H9 (cell line): Measurements from ENCODE around the gene YAP1. TPM values are rescaled to one million over a fixed set of nuclear protein-coding genes. Genes with fewer than 3 reads are reported as not detected.

ENCODE experiments used
- DNase-seq: peaks from one replicate; pipeline ENCODE4 v3.0.0-alpha.2; 2017
- H2AFZ ChIP-seq: one replicate; pipeline ENCODE4 v1.6.1; 2013; ENCODE audit warnings: mild to moderate bottlenecking, low read length, control low read depth, moderate library complexity
- H2AK5ac ChIP-seq: 2 replicates; pipeline ENCODE4 v1.6.1; 2013; ENCODE audit warnings: low read length, control low read depth, mixed read lengths; ENCODE audit not compliant: insufficient read length
- H2BK120ac ChIP-seq: one replicate; pipeline ENCODE4 v1.6.1; 2013; ENCODE audit warnings: low read depth, mild to moderate bottlenecking, low read length, control low read depth, inconsistent platforms; ENCODE audit not compliant: poor library complexity, severe bottlenecking
- H2BK12ac ChIP-seq: 2 replicates; pipeline ENCODE4 v1.6.1; 2013; ENCODE audit warnings: low read length, control low read depth, mixed read lengths, low read depth; ENCODE audit not compliant: insufficient read length
- H2BK15ac ChIP-seq: 2 replicates; pipeline ENCODE4 v1.6.1; 2013; ENCODE audit warnings: low read depth, low read length, control low read depth
- H2BK20ac ChIP-seq: one replicate; pipeline ENCODE4 v1.6.1; 2013; ENCODE audit warnings: low read depth, mild to moderate bottlenecking, low read length, control low read depth, inconsistent platforms; ENCODE audit not compliant: poor library complexity, severe bottlenecking
- H2BK5ac ChIP-seq: 2 replicates; pipeline ENCODE4 v1.6.1; 2013; ENCODE audit warnings: low read length, control low read depth, mixed read lengths; ENCODE audit not compliant: insufficient read length
- H3K14ac ChIP-seq: 2 replicates; pipeline ENCODE4 v1.6.1; 2013; ENCODE audit warnings: low read length, control low read depth; ENCODE audit not compliant: insufficient read depth
- H3K18ac ChIP-seq: 2 replicates; pipeline ENCODE4 v1.6.1; 2013; ENCODE audit warnings: low read depth, mild to moderate bottlenecking, mixed read lengths, low read length, control low read depth; ENCODE audit not compliant: insufficient read length
- H3K23ac ChIP-seq: 2 replicates; pipeline ENCODE4 v1.6.1; 2013; ENCODE audit warnings: low read length, control low read depth, mixed read lengths, low read depth; ENCODE audit not compliant: insufficient read length
- H3K23me2 ChIP-seq: 2 replicates; pipeline ENCODE4 v1.6.1; 2013; ENCODE audit warnings: low read depth, mild to moderate bottlenecking, mixed read lengths, low read length, control low read depth; ENCODE audit not compliant: insufficient read length, poor library complexity, severe bottlenecking
- H3K27ac ChIP-seq: 2 replicates; pipeline ENCODE4 v1.5.1; 2013; ENCODE audit warnings: low read length, control low read depth, mixed read lengths, low read depth; ENCODE audit not compliant: insufficient read length
- H3K27me3 ChIP-seq: 2 replicates; pipeline ENCODE4 v1.6.1; 2013; ENCODE audit warnings: low read length, control low read depth, inconsistent platforms; ENCODE audit not compliant: insufficient read depth
- H3K4ac ChIP-seq: 2 replicates; pipeline ENCODE4 v1.6.1; 2013; ENCODE audit warnings: low read depth, mild to moderate bottlenecking, control low read depth, inconsistent platforms, low read length, moderate library complexity
- H3K4me1 ChIP-seq: 2 replicates; pipeline ENCODE4 v1.6.1; 2013; ENCODE audit warnings: low read length, control low read depth, inconsistent platforms; ENCODE audit not compliant: insufficient read depth
- H3K4me2 ChIP-seq: 2 replicates; pipeline ENCODE4 v1.6.1; 2013; ENCODE audit warnings: low read length, control low read depth, mixed read lengths; ENCODE audit not compliant: insufficient read length, insufficient read depth
- H3K56ac ChIP-seq: 2 replicates; pipeline ENCODE4 v1.6.1; 2013; ENCODE audit warnings: low read depth, mild to moderate bottlenecking, mixed read lengths, low read length, control low read depth; ENCODE audit not compliant: insufficient read length
- H3K79me1 ChIP-seq: 2 replicates; pipeline ENCODE4 v1.6.1; 2013; ENCODE audit warnings: low read depth, mild to moderate bottlenecking, moderate library complexity, low read length, control low read depth, inconsistent platforms; ENCODE audit not compliant: insufficient read depth, poor library complexity, severe bottlenecking
- H3K79me2 ChIP-seq: 2 replicates; pipeline ENCODE4 v1.6.1; 2013; ENCODE audit warnings: low read length, control low read depth, inconsistent platforms; ENCODE audit not compliant: insufficient read depth
- H3K9ac ChIP-seq: 2 replicates; pipeline ENCODE4 v1.6.1; 2013; ENCODE audit warnings: low read length, control low read depth, mixed read lengths; ENCODE audit not compliant: insufficient read length; ENCODE audit errors: extremely low read depth
- H3K9me3 ChIP-seq: one replicate; pipeline ENCODE4 v1.6.1; 2013; ENCODE audit warnings: low read depth, low read length, inconsistent platforms; ENCODE audit not compliant: control insufficient read depth
- H3T11ph ChIP-seq: one replicate; pipeline ENCODE4 v1.6.1; 2013; ENCODE audit warnings: mild to moderate bottlenecking, low read length, control low read depth, inconsistent platforms
- H4K20me1 ChIP-seq: one replicate; pipeline ENCODE4 v1.6.1; 2013; ENCODE audit not compliant: control insufficient read depth, insufficient read length, insufficient read depth
- H4K5ac ChIP-seq: 2 replicates; pipeline ENCODE4 v1.6.1; 2013; ENCODE audit warnings: low read depth, mild to moderate bottlenecking, mixed read lengths, low read length, control low read depth; ENCODE audit not compliant: insufficient read length
- H4K8ac ChIP-seq: replicated peaks from 2 replicates; pipeline ENCODE4 v1.6.1; 2013; ENCODE audit warnings: low read length, control low read depth, mixed read lengths, low read depth; ENCODE audit not compliant: insufficient read length
- H4K91ac ChIP-seq: 2 replicates; pipeline ENCODE4 v1.6.1; 2013; ENCODE audit warnings: low read depth, mild to moderate bottlenecking, moderate library complexity, mixed read lengths, low read length, control low read depth; ENCODE audit not compliant: insufficient read length
- H3K27ac Mint-ChIP-seq, 3 experiments: 2 replicates in 2 of 3; 3 replicates in 1 of 3; pipeline ENCODE4 v1.8.0; 2020 to 2021; ENCODE audit warnings: mixed read lengths in 3 of 3, mild to moderate bottlenecking in 1 of 3, moderate library complexity in 1 of 3
- H3K27me3 Mint-ChIP-seq: 2 replicates; pipeline ENCODE4 v1.8.0; 2021; ENCODE audit warnings: low read depth, mild to moderate bottlenecking, moderate library complexity, mixed read lengths
- H3K36me3 Mint-ChIP-seq, 3 experiments: 2 replicates in 2 of 3; 3 replicates in 1 of 3; pipeline ENCODE4 v1.8.0; 2020 to 2021; ENCODE audit warnings: low read depth in 3 of 3, mixed read lengths in 3 of 3; ENCODE audit not compliant: insufficient read depth in 1 of 3
- H3K4me1 Mint-ChIP-seq, 2 experiments: 2 replicates each; pipeline ENCODE4 v1.8.0; 2020; ENCODE audit warnings: mixed read lengths in 2 of 2
- H3K4me3 Mint-ChIP-seq, 2 experiments: 2 replicates in 1 of 2; 3 replicates in 1 of 2; pipeline ENCODE4 v1.8.0; 2020 to 2021; ENCODE audit warnings: mild to moderate bottlenecking in 2 of 2, mixed read lengths in 2 of 2, moderate library complexity in 1 of 2
- H3K9me3 Mint-ChIP-seq, 2 experiments: 2 replicates in 1 of 2; 3 replicates in 1 of 2; pipeline ENCODE4 v1.8.0; 2020; ENCODE audit warnings: mild to moderate bottlenecking in 2 of 2, mixed read lengths in 2 of 2, moderate library complexity in 1 of 2
- WGBS: extraction: QIAGEN DNeasy Blood & Tissue Kit; methylation state at CpG from one replicate; pipeline ENCODE4 v1.1.7; 2013; ENCODE audit warnings: missing lambda C conversion rate, low lambda C conversion rate, mixed read lengths; ENCODE audit not compliant: insufficient read length; ENCODE audit errors: extremely low coverage; 5-methylcytosine and 5-hydroxymethylcytosine counted together
- total RNA-seq: library from RNA; stranded (reverse); gene quantifications from 2 replicates; pipeline ENCODE4 v1.2.1, GENCODE V29; 2021
- TF ChIP-seq, protein P1 (sequence below): fragments of 200-600 bp; sonication (generic); conservative IDR thresholded peaks from 3 replicates; pipeline ENCODE4 v1.8.0; 2021; ENCODE audit warnings: antibody characterized with exemption, mild to moderate bottlenecking

The YAP1 gene
- total RNA-seq, 1 experiment from 2014 or later: 124 TPM

DNA sequence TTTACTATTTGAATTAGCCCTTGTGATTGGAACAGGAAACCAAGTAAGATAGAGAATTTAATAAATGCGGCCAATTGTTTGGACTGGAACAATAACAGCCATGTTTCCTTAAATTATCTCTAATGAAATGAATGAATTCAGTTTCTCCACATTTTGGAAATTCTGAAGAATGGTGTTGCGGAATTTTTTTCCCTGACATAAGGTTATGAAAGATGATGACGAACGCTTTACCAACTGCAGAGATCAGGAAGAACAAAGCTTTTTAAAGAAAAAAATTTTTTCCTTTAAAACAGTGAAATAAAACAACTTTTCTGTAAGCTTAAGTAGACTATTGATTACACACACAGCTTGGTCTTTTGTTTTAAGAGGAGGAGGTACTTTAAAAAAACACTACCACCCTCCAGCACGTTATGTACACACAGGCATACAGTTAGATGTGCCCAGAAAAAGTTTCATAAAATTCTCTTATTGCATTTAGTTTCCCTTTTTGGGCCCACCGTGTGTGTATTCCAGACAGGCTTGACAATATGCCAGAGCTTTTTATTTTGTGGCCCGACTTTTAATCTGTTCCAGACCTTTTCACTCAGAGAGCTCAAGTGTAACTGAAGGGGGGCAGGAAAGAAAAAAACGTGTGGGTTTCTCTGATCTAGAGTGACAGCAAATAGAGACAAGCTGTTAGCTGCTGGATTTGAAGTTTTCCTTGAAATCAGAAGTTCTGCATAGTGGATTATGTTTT, 77.3 kb downstream of the YAP1 start:
- no CpG with 5 or more reads among the region's 8 CpGs for WGBS
- H3K4ac ChIP-seq: no peak overlapping the region
- DNase-seq: no peak
- H3K23me2 ChIP-seq: no peaks in the 10 kb centered on the region
- H4K8ac ChIP-seq: no peak overlapping the region
- no peaks in the 10 kb centered on the region for H3K27me3 ChIP-seq
- TF ChIP-seq, protein P1, sequence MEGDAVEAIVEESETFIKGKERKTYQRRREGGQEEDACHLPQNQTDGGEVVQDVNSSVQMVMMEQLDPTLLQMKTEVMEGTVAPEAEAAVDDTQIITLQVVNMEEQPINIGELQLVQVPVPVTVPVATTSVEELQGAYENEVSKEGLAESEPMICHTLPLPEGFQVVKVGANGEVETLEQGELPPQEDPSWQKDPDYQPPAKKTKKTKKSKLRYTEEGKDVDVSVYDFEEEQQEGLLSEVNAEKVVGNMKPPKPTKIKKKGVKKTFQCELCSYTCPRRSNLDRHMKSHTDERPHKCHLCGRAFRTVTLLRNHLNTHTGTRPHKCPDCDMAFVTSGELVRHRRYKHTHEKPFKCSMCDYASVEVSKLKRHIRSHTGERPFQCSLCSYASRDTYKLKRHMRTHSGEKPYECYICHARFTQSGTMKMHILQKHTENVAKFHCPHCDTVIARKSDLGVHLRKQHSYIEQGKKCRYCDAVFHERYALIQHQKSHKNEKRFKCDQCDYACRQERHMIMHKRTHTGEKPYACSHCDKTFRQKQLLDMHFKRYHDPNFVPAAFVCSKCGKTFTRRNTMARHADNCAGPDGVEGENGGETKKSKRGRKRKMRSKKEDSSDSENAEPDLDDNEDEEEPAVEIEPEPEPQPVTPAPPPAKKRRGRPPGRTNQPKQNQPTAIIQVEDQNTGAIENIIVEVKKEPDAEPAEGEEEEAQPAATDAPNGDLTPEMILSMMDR: no peak
- H3T11ph ChIP-seq: no peak overlapping the region
- H2AFZ ChIP-seq: no peak overlapping the region
- H3K27ac ChIP-seq: no peak overlapping the region
- H3K14ac ChIP-seq: no peak overlapping the region
- H2BK12ac ChIP-seq: no peak overlapping the region
- H4K20me1 ChIP-seq: no peaks in the 10 kb centered on the region
- Mint-ChIP-seq H3K36me3 (peaks cover 0 to 10% (median 7%) of the 10 kb centered on the region in 3 experiments; a peak in 5 of 7 replicates), H3K27ac (no peak overlapping the region; a peak in 2 of 7 replicates), H3K27me3 (no peaks in the 10 kb centered on the region), H3K4me1 (peaks cover 23 to 31% of the 10 kb centered on the region in 2 experiments), H3K9me3 (no peaks in the 10 kb centered on the region), H3K4me3 (no peak overlapping the region)
- H2BK15ac ChIP-seq: no peak overlapping the region
- H3K9ac ChIP-seq: no peak overlapping the region
- H2BK5ac ChIP-seq: no peak overlapping the region
- H2BK20ac ChIP-seq: no peak overlapping the region
- H3K79me2 ChIP-seq: 0 out of 2 replicates have a peak, but pooled peaks cover 2% of the 10 kb centered on the region
- no peak overlapping the region for H2AK5ac ChIP-seq
- H2BK120ac ChIP-seq: no peak overlapping the region
- H3K4me1 ChIP-seq: peaks cover 2% of the 10 kb centered on the region
- H3K18ac ChIP-seq: no peak overlapping the region
- peaks cover 6% of the 10 kb centered on the region for H3K79me1 ChIP-seq
- H4K5ac ChIP-seq: no peak overlapping the region
- H3K4me2 ChIP-seq: no peak overlapping the region
- H4K91ac ChIP-seq: no peak overlapping the region
- no peak overlapping the region for H3K23ac ChIP-seq
- no peaks in the 10 kb centered on the region for H3K9me3 ChIP-seq
- no peak overlapping the region for H3K56ac ChIP-seq
